GM12865 (cell line): ENCODE results near the gene TIAM1.
A peak's percentile ranks its signal among the peaks of the same experiment; 100 is the strongest.

ENCODE experiments used
- DNase-seq: peaks from one replicate; pipeline ENCODE4 v3.0.0; 2010; ENCODE audit warnings: low read depth
- H3K4me3 ChIP-seq: 2 replicates; pipeline ENCODE4 v1.5.1; 2011; ENCODE audit warnings: mild to moderate bottlenecking, low read depth, low read length, control low read depth
- TF ChIP-seq, protein P1 (sequence below): IDR thresholded peaks from 2 replicates; pipeline ENCODE4 v1.5.1; 2011; ENCODE audit warnings: low read length, control low read depth, low read depth, inconsistent platforms; ENCODE audit not compliant: insufficient read depth; ENCODE audit errors: missing control alignments

TIAM1 gene

GRCh38 chr21:31087639-31088473 is 256.2 kb downstream of the TIAM1 start:
- no peak for DNase-seq
- H3K4me3 ChIP-seq, result no peak overlapping the region
- TF ChIP-seq, protein P1, sequence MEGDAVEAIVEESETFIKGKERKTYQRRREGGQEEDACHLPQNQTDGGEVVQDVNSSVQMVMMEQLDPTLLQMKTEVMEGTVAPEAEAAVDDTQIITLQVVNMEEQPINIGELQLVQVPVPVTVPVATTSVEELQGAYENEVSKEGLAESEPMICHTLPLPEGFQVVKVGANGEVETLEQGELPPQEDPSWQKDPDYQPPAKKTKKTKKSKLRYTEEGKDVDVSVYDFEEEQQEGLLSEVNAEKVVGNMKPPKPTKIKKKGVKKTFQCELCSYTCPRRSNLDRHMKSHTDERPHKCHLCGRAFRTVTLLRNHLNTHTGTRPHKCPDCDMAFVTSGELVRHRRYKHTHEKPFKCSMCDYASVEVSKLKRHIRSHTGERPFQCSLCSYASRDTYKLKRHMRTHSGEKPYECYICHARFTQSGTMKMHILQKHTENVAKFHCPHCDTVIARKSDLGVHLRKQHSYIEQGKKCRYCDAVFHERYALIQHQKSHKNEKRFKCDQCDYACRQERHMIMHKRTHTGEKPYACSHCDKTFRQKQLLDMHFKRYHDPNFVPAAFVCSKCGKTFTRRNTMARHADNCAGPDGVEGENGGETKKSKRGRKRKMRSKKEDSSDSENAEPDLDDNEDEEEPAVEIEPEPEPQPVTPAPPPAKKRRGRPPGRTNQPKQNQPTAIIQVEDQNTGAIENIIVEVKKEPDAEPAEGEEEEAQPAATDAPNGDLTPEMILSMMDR, result no peak

GRCh38 chr21:31084689-31085088 is 259.4 kb downstream of the TIAM1 start:
- TF ChIP-seq, protein P1, result no peak
- no peak for DNase-seq
- no peak overlapping the region for H3K4me3 ChIP-seq

- peak; percentile 60 for DNase-seq
- no peak overlapping the region for H3K4me3 ChIP-seq
- TF ChIP-seq, protein P1, result no peak
These were observed 265.3 kb downstream of the TIAM1 start for GRCh38 chr21:31078796-31079195.

DNA sequence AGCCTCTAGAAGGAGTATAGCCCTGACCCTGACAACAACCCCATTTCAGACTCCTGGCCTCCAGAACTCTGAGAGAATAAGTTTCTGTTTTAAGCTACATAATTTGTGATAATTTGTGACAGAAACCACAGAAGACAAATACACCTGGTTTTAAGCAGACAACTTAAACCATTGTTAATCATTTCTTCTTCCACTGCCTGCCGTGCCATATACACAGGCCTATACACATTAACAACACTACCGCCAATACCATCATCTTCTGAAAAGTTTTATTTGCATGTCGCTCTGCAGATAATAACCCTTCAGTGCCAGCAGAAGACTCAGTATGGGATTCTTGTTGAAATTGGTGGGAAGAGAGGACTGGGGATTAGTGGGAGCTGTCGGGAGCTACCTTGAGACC is 265.8 kb downstream of the TIAM1 start:
- no peak for DNase-seq
- TF ChIP-seq, protein P1, result no peak
- H3K4me3 ChIP-seq, result no peak overlapping the region

DNA sequence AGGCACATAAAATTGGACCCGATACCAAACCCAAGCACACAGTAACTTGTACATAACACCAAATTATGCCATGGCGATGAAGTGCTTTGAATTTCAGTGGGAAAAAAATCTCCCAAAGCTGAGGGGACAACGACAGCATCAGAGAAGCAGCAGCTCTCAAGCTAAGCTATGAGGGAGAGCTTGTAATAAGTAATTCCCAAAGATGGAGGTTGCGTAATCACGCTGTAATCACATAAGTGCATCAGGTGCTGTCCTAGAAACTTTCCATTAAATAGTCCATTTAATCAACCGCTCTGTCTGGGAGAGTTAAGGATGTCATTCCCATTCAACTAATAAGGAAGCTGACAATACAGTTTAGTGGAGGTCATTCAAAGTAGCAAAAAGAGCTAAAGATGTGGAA is 268.2 kb downstream of the TIAM1 start:
- no peak overlapping the region for H3K4me3 ChIP-seq
- DNase-seq, result no peak
- TF ChIP-seq, protein P1, result no peak

DNA sequence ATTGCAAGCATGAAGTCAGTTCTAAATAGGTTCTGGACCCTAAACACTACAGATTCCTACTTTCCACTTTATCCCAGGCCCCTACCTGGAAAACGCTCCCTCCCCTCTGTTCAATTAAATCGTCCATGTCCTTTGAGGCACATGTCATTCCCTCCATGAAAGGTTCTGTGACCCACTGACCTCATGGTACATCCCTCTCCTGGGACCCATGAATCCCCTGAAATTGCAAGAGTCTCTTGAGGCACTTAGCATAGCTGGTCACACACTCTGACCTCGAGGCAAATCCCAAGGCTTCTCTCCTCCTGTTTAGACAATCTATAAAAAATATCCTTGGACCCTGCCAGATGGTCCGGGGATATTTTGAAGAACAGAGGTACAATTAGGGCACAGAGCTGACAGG is 271.5 kb downstream of the TIAM1 start:
- no peak overlapping the region for H3K4me3 ChIP-seq
- DNase-seq, result no peak
- TF ChIP-seq, protein P1, result no peak
